SU-DHL-6 (cell line): ENCODE data around the gene PARS2.

Source experiments
- CTCF ChIP-seq: fragments of 200-600 bp; sonication (generic); IDR thresholded peaks from one replicate; pipeline ENCODE4 v1.5.1; 2017; ENCODE audit warnings: antibody characterized with exemption, mild to moderate bottlenecking, low read length, moderate library complexity; ENCODE audit not compliant: insufficient read depth, poor library complexity, severe bottlenecking
- EZH2phosphoT487 ChIP-seq: fragments of 200-600 bp; sonication (generic), shearing (Covaris generic); conservative IDR thresholded peaks from 2 replicates; pipeline ENCODE4 v1.6.1; 2018; ENCODE audit warnings: mild to moderate bottlenecking, antibody characterized with exemption, low read length, moderate library complexity, mixed read lengths

GRCh38 chr1:54811739-54812655, 47.7 kb upstream of the PARS2 start:
- no peak for TF ChIP-seq CTCF
- TF ChIP-seq EZH2phosphoT487, result no peak
